ENCODE results near the gene PLVAP.

The PLVAP gene

GRCh38 chr19:17321655-17322489 lies 55.3 kb downstream of the PLVAP start:
- no peak for DNase-seq (ENCODE audit: low spot score)

- no peak for DNase-seq (ENCODE audit: low spot score)
Measured at GRCh38 chr19:17320435-17320834, 56.7 kb downstream of the PLVAP start.

GRCh38 chr19:17319473-17320238 lies 57.5 kb downstream of the PLVAP start:
- DNase-seq (ENCODE audit: low spot score): no peak

GRCh38 chr19:17318966-17319365 lies 58.2 kb downstream of the PLVAP start:
- no peak for DNase-seq (ENCODE audit: low spot score)

GRCh38 chr19:17314007-17314593 lies 63.0 kb downstream of the PLVAP start:
- no peak for DNase-seq (ENCODE audit: low spot score)

GRCh38 chr19:17312189-17313113 lies 64.7 kb downstream of the PLVAP start:
- no peak for DNase-seq (ENCODE audit: low spot score)

GRCh38 chr19:17311455-17312188 lies 65.5 kb downstream of the PLVAP start:
- no peak for DNase-seq (ENCODE audit: low spot score)

- no peak for DNase-seq (ENCODE audit: low spot score)
Measured at GRCh38 chr19:17309965-17310461, 67.1 kb downstream of the PLVAP start.

GRCh38 chr19:17309198-17309964 lies 67.8 kb downstream of the PLVAP start, which contains the start of gene DDA1:
Gene DDA1 (plus strand): TSS chr19:17309563. CDS start chr19:17309655, 92 bp downstream.
- DNase-seq (ENCODE audit: low spot score): peak; percentile 99

GRCh38 chr19:17307876-17308377 lies 69.2 kb downstream of the PLVAP start:
- DNase-seq (ENCODE audit: low spot score): no peak

- DNase-seq (ENCODE audit: low spot score): no peak
Measured at GRCh38 chr19:17306285-17306714, 70.8 kb downstream of the PLVAP start.

GRCh38 chr19:17305517-17306284 lies 71.4 kb downstream of the PLVAP start, which contains the start of gene MRPL34:
Gene MRPL34 (plus strand): TSS chr19:17305872. CDS start chr19:17305893, 21 bp downstream.
- peak; percentile 100 for DNase-seq (ENCODE audit: low spot score)

GRCh38 chr19:17305216-17305516 lies 72.0 kb downstream of the PLVAP start:
- no peak for DNase-seq (ENCODE audit: low spot score)

- no peak for DNase-seq (ENCODE audit: low spot score)
Measured at GRCh38 chr19:17304386-17305215, 72.5 kb downstream of the PLVAP start.

GRCh38 chr19:17303940-17304267 lies 73.2 kb downstream of the PLVAP start:
- no peak for DNase-seq (ENCODE audit: low spot score)

GRCh38 chr19:17303167-17303939 lies 73.8 kb downstream of the PLVAP start, which contains the start of gene ABHD8:
Gene ABHD8 (minus strand): TSS chr19:17303425. CDS start chr19:17301616, 1,809 bp downstream.
- peak; percentile 81 for DNase-seq (ENCODE audit: low spot score)

All from LoVo (cell line).